HG03469 (cell line): Measurements from ENCODE around the gene DGKD.
"Not testable (repeated sequence)": the region's sequence is repeated elsewhere in the genome, so short reads cannot be mapped to it uniquely, and the experiment has no call there.

ENCODE experiments used
- ATAC-seq: cut with Tn5 transposase; IDR thresholded peaks from one replicate; pipeline ENCODE4 v1.9.1; 2021; ENCODE audit warnings: mild to moderate bottlenecking, moderate library complexity, moderate number of reproducible peaks; ENCODE audit not compliant: unreplicated experiment

The DGKD gene

DNA sequence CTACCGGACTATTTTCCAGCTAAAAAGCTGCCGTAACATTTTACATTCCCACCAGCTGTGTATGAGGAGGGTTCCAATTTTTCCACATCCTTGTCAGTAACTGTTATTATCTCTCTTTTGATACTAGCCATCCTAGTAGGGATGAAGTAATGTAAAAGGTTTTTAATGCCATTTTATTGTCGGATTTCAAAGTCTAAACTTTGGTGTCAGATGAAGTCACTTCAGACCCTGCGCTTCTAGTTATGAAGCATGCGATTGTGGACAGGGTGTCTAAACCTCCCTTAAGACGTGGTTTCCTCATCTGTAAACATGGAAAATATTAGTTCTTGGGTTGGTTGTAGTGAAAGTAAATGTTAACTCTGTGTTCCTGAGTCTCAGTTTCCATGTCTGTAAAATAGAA, 4.7 kb downstream of the DGKD start:
- no peak for ATAC-seq

GRCh38 chr2:233359823-233360222, 5.5 kb downstream of the DGKD start:
- no peak for ATAC-seq

GRCh38 chr2:233360771-233361176, 6.5 kb downstream of the DGKD start:
- ATAC-seq = no peak

- ATAC-seq = no peak
Measured at GRCh38 chr2:233361297-233361696, 7.0 kb downstream of the DGKD start.

DNA sequence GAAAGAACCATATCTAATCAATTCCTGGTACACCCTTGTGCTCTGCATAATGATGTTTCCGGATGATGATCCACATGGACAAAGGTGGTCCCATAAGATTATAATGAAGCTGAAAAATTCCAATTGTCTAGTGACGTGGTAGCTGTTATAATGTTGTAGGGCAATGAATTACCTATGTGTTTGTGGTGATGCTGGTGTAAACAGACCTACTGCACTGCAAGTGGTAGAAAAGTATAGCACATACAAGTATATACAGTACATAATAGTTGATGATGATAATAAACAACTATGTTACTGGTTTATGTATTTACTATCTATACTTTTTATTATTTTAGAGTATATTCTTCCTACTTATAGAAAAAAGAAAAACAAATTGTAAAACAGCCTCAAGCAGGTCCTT, 8.4 kb downstream of the DGKD start:
- no peak for ATAC-seq

- ATAC-seq = no peak
Measured at GRCh38 chr2:233363744-233364235, 9.5 kb downstream of the DGKD start.

DNA sequence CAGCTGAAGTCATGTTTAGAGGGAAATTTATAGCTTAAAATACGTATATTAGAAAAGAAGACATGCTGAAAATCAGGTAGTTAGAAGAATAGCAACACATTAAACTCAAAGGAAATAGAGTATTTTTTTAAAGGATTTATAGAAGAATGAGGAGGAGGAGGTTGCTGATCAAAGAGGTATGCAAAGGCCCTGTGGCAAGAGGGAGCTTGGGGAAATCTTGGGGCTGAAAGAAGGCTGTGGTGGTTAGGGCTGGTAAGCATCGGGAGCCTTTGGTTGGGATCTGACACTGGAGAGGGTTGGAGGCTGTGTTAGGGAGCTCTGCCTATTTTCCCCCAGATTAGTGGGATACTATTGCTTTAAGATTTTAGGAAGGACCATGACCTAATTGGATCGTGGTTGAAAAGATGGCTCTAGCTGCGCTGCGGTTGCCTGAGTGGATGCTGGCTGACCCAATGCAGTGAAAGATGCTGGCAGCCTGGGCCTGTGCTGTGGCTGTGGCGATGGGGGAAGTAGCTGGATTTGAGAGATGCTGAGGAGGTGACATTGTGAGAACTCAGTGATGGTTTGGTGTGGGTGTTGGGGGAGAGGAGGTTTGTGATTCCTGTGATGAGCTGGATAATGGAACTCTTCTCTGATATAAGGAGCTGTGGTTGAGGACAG, 11.7 kb downstream of the DGKD start:
- no peak for ATAC-seq

DNA sequence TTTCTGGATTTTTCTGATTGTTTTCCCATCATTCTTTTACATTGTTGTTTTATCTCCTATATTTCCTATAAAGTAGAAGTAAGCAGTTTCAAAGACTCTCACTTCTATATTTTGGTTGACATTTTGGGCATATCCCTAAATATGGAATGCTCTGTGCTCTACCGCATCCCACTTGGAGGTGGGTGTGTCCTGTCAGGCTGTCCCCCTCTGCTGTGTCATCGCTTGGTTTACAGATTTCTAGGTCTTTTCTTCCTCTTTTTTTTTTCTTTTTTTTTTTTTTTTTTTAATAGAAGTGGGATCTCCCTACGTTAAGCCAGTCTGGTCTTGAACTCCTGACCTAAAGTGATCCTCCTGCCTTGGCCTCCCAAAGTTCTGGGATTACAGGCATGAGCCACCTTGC, 13.3 kb downstream of the DGKD start:
- no peak for ATAC-seq

GRCh38 chr2:233368756-233369155, 14.5 kb downstream of the DGKD start:
- ATAC-seq = no peak

- ATAC-seq = no peak
Measured at GRCh38 chr2:233369462-233369861, 15.2 kb downstream of the DGKD start.

DNA sequence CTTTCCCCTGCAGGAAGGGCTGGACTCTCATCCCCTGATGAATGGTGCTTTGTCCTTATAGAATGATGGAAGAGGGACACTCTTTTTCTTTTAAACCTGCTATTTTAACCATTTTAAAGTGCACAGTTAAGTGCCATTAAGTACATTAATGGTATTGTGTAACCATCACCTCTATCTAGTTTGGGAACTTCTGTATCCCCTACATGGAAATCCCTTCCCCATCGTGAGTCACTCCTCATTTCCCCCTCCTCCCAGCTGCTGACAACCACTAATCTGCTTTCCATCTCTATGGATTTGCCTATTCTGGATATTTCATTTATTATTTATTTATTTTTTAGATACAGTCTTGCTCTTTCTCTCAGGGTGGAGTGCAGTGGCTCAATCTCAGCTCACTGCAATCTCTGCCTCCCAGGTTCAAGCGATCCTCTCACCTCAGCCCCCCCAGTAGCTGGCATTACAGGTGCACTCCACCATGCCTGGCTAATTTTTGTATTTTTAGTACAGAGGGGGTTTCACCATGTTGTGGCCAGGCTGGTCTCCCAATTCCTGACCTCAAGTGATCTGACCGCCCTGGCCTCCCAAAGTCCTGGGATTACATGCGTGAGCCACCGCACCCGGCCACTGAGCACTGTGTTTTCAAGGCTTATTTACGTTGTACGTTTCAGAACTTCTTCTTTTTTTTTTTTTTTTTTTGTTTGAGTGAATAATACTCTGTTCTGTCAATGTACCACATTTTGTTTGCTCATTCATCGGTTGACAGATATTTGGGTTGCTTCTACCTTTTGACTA, 15.8 kb downstream of the DGKD start:
- no peak for ATAC-seq

- no peak for ATAC-seq
Measured at GRCh38 chr2:233371641-233372040, 17.3 kb downstream of the DGKD start.

- ATAC-seq = no peak
Measured at GRCh38 chr2:233372855-233373254, 18.6 kb downstream of the DGKD start.

- ATAC-seq = no peak
Measured at GRCh38 chr2:233373316-233373715, 19.0 kb downstream of the DGKD start.

- ATAC-seq = not testable (repeated sequence)
Measured at GRCh38 chr2:233374776-233375175, 20.5 kb downstream of the DGKD start.

- ATAC-seq = no peak
Measured at GRCh38 chr2:233375490-233376314, 21.4 kb downstream of the DGKD start.

DNA sequence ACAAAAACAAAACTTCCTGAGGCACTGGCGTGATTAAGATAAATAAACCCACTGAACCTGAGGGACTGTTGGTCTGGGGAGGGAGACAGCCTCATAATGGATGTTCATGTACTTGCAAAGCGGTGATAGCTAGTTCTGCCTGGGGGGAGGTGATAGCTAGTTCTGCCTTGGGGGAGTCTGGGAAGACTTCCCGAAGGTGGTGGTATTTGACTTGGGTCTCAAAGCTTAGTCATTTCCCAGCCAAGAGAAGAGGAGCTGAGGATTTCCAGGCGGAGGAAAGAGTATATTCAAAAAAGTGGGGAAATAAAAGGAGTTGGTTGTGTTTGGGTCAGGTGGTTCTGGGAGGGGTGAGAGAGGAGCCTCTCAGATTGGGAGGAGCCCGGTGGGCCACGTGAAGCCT, 24.7 kb downstream of the DGKD start:
- no peak for ATAC-seq

GRCh38 chr2:233379441-233379840, 25.1 kb downstream of the DGKD start:
- ATAC-seq = no peak

- ATAC-seq = no peak
Measured at GRCh38 chr2:233380132-233380895, 26.0 kb downstream of the DGKD start.

DNA sequence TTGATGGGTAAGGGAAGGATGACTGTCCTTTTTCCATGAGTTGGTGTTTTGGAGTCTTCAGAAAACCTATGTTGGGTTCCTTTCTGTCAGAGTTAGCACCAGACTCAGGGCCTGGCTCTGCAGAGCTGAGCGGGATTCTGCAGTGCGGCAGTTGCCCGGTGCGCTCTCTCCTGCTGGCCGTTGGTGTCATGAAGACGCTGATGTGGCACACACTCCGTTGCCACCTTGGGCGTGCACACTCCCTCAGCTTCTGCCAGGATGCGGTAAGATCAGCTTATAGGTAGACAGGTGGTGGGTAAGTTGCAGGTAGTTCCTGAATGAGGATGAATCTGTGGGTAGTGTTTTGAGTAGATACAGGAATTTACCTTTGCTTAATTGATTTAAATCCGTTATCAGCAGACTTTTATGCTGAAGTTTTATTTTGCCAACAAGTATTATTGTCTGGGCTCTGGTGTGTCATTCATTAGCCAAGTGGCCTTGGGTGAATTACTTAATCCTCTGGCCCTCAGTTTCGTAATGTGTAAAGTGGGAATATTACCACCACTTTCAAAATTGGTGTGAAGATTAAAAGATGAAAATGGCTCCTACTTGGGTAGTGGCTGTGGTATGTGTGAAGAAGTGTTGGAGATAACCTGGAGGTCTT, 26.8 kb downstream of the DGKD start:
- ATAC-seq = no peak
